Activated CD4-positive, CD25-positive, alpha-beta regulatory T cell treated with anti-CD3 and anti-CD28 coated beads, Interleukin-2, amount 50 U/mL, for 24 hours (primary cell): ENCODE results near the gene SELENOT.
"Not testable (repeated sequence)": the region's sequence is repeated elsewhere in the genome, so short reads cannot be mapped to it uniquely, and the experiment has no call there.

Experiments
- ATAC-seq, 2 donors: fragments of 150-1000 bp; cut with Tn5 transposase; one replicate each; pipeline ENCODE4 v1.10.0; 2021; ENCODE audit warnings: mild to moderate bottlenecking in 1 of 2, moderate library complexity in 1 of 2

SELENOT gene

GRCh38 chr3:150603153-150603979 lies at the start of gene SELENOT:
TSS of gene SELENOT (plus strand) at chr3:150603321. CDS start at chr3:150603363, 42 bp downstream.
- peak; percentile 91 to 93 for ATAC-seq

- no peak for ATAC-seq
Measured at GRCh38 chr3:150555859-150556436, 47.2 kb upstream of the SELENOT start.

- ATAC-seq: no peak
Measured at GRCh38 chr3:150556792-150557191, 46.3 kb upstream of the SELENOT start.

- ATAC-seq: no peak
Measured at GRCh38 chr3:150557725-150558124, 45.4 kb upstream of the SELENOT start.

GRCh38 chr3:150564243-150564642 lies 38.9 kb upstream of the SELENOT start:
- no peak for ATAC-seq

GRCh38 chr3:150567328-150567727 lies 35.8 kb upstream of the SELENOT start:
- ATAC-seq: no peak

- no peak for ATAC-seq
Measured at GRCh38 chr3:150577855-150578254, 25.3 kb upstream of the SELENOT start.

GRCh38 chr3:150581174-150581573 lies 21.9 kb upstream of the SELENOT start:
- ATAC-seq: no peak

GRCh38 chr3:150582620-150583019 lies 20.5 kb upstream of the SELENOT start:
- ATAC-seq: no peak

- no peak for ATAC-seq
Measured at GRCh38 chr3:150583028-150583427, 20.1 kb upstream of the SELENOT start.

- no peak for ATAC-seq
Measured at GRCh38 chr3:150588027-150588830, 14.9 kb upstream of the SELENOT start.

- peak; percentile 70 for ATAC-seq
Measured at GRCh38 chr3:150589759-150590158, 13.4 kb upstream of the SELENOT start.

- ATAC-seq: no peak
Measured at GRCh38 chr3:150594150-150594549, 9.0 kb upstream of the SELENOT start.

GRCh38 chr3:150597646-150598045 lies 5.5 kb upstream of the SELENOT start:
- ATAC-seq: no peak

GRCh38 chr3:150599611-150600297 lies 3.4 kb upstream of the SELENOT start:
- ATAC-seq: no peak

GRCh38 chr3:150600647-150601530 lies 2.2 kb upstream of the SELENOT start:
- not testable (repeated sequence) for ATAC-seq

GRCh38 chr3:150602426-150603152 lies 532 bp upstream of the SELENOT start:
- no peak for ATAC-seq

GRCh38 chr3:150603980-150604319 lies 829 bp downstream of the SELENOT start:
- no peak for ATAC-seq

- no peak for ATAC-seq
Measured at GRCh38 chr3:150605998-150606641, 3.0 kb downstream of the SELENOT start.

- no peak for ATAC-seq
Measured at GRCh38 chr3:150607267-150608065, 4.3 kb downstream of the SELENOT start.
